Rectal smooth muscle tissue (tissue), 1 donor: Measurements from ENCODE around the gene GRM8.

Experiments used
- H3K27ac ChIP-seq: one replicate; pipeline ENCODE4 v1.7.0; 2013; ENCODE audit warnings: low read depth, low read length, inconsistent platforms
- H3K27me3 ChIP-seq: one replicate; pipeline ENCODE4 v1.7.0; 2013; ENCODE audit warnings: low read length; ENCODE audit not compliant: control insufficient read depth, insufficient read depth
- H3K36me3 ChIP-seq: one replicate; pipeline ENCODE4 v1.7.0; 2013; ENCODE audit warnings: low read length; ENCODE audit not compliant: control insufficient read depth, insufficient read depth
- H3K4me1 ChIP-seq: one replicate; pipeline ENCODE4 v1.7.0; 2013; ENCODE audit warnings: low read length; ENCODE audit not compliant: control insufficient read depth, insufficient read depth
- H3K4me3 ChIP-seq: one replicate; pipeline ENCODE4 v1.7.0; 2013; ENCODE audit warnings: low read length
- H3K9ac ChIP-seq: one replicate; pipeline ENCODE4 v1.7.0; 2013; ENCODE audit warnings: low read length

The GRM8 gene

GRCh38 chr7:126608339-126608776 lies 644.4 kb downstream of the GRM8 start:
- Histone ChIP-seq H3K27me3 (no peaks in the 10 kb centered on the region), H3K36me3 (no peaks in the 10 kb centered on the region), H3K4me1 (no peaks in the 10 kb centered on the region), H3K9ac (no peak overlapping the region), H3K4me3 (no peak overlapping the region), H3K27ac (no peak overlapping the region)

- Histone ChIP-seq H3K4me1 (no peaks in the 10 kb centered on the region), H3K27ac (no peak overlapping the region), H3K4me3 (no peak overlapping the region), H3K36me3 (no peaks in the 10 kb centered on the region), H3K9ac (no peak overlapping the region), H3K27me3 (no peaks in the 10 kb centered on the region)
Observed at GRCh38 chr7:126606331-126606730, 646.4 kb downstream of the GRM8 start.

- H3K36me3 ChIP-seq, result no peaks in the 10 kb centered on the region
- H3K27me3 ChIP-seq, result no peaks in the 10 kb centered on the region
- H3K27ac ChIP-seq, result no peak overlapping the region
- no peak overlapping the region for H3K9ac ChIP-seq
- no peaks in the 10 kb centered on the region for H3K4me1 ChIP-seq
- H3K4me3 ChIP-seq, result no peak overlapping the region
Observed at GRCh38 chr7:126605553-126605952, 647.2 kb downstream of the GRM8 start.

- Histone ChIP-seq H3K27me3 (no peaks in the 10 kb centered on the region), H3K27ac (no peak overlapping the region), H3K4me1 (no peaks in the 10 kb centered on the region), H3K4me3 (no peak overlapping the region), H3K9ac (no peak overlapping the region), H3K36me3 (no peaks in the 10 kb centered on the region)
Observed at GRCh38 chr7:126605056-126605455, 647.7 kb downstream of the GRM8 start.

- Histone ChIP-seq H3K27ac (no peak overlapping the region), H3K9ac (no peak overlapping the region), H3K4me3 (no peak overlapping the region), H3K27me3 (no peaks in the 10 kb centered on the region), H3K4me1 (no peaks in the 10 kb centered on the region), H3K36me3 (no peaks in the 10 kb centered on the region)
Observed at GRCh38 chr7:126589068-126589684, 663.6 kb downstream of the GRM8 start.

GRCh38 chr7:126578338-126578737 lies 674.4 kb downstream of the GRM8 start:
- Histone ChIP-seq H3K9ac (no peak overlapping the region), H3K27me3 (no peaks in the 10 kb centered on the region), H3K4me1 (no peaks in the 10 kb centered on the region), H3K4me3 (no peak overlapping the region), H3K27ac (no peak overlapping the region), H3K36me3 (no peaks in the 10 kb centered on the region)

GRCh38 chr7:126574276-126575250 lies 678.2 kb downstream of the GRM8 start:
- no peak overlapping the region for H3K27ac ChIP-seq
- H3K36me3 ChIP-seq, result no peaks in the 10 kb centered on the region
- no peaks in the 10 kb centered on the region for H3K27me3 ChIP-seq
- H3K9ac ChIP-seq, result no peak overlapping the region
- no peak overlapping the region for H3K4me3 ChIP-seq
- H3K4me1 ChIP-seq, result no peaks in the 10 kb centered on the region

- Histone ChIP-seq H3K4me1 (no peaks in the 10 kb centered on the region), H3K27ac (no peak overlapping the region), H3K27me3 (no peaks in the 10 kb centered on the region), H3K4me3 (no peak overlapping the region), H3K9ac (no peak overlapping the region), H3K36me3 (no peaks in the 10 kb centered on the region)
Observed at GRCh38 chr7:126570845-126571244, 681.9 kb downstream of the GRM8 start.

GRCh38 chr7:126569402-126569801 lies 683.3 kb downstream of the GRM8 start:
- Histone ChIP-seq H3K36me3 (no peaks in the 10 kb centered on the region), H3K4me3 (no peak overlapping the region), H3K27me3 (no peaks in the 10 kb centered on the region), H3K4me1 (no peaks in the 10 kb centered on the region), H3K27ac (no peak overlapping the region), H3K9ac (no peak overlapping the region)

- no peaks in the 10 kb centered on the region for H3K4me1 ChIP-seq
- H3K27me3 ChIP-seq, result no peaks in the 10 kb centered on the region
- H3K9ac ChIP-seq, result no peak overlapping the region
- H3K36me3 ChIP-seq, result no peaks in the 10 kb centered on the region
- H3K27ac ChIP-seq, result no peak overlapping the region
- no peak overlapping the region for H3K4me3 ChIP-seq
Observed at GRCh38 chr7:126557271-126557670, 695.5 kb downstream of the GRM8 start.

- H3K27me3 ChIP-seq, result no peaks in the 10 kb centered on the region
- no peaks in the 10 kb centered on the region for H3K36me3 ChIP-seq
- no peak overlapping the region for H3K4me3 ChIP-seq
- no peak overlapping the region for H3K9ac ChIP-seq
- H3K4me1 ChIP-seq, result no peaks in the 10 kb centered on the region
- H3K27ac ChIP-seq, result no peak overlapping the region
Observed at GRCh38 chr7:126541406-126541805, 711.3 kb downstream of the GRM8 start.

GRCh38 chr7:126535176-126535575 lies 717.6 kb downstream of the GRM8 start:
- H3K27ac ChIP-seq, result no peak overlapping the region
- H3K27me3 ChIP-seq, result no peaks in the 10 kb centered on the region
- H3K9ac ChIP-seq, result no peak overlapping the region
- H3K4me1 ChIP-seq, result no peaks in the 10 kb centered on the region
- H3K36me3 ChIP-seq, result no peaks in the 10 kb centered on the region
- H3K4me3 ChIP-seq, result no peak overlapping the region
